Hepatic stellate cell (primary cell): ENCODE measurements around the gene RABL3.
"Not testable (repeated sequence)": the region's sequence is repeated elsewhere in the genome, so short reads cannot be mapped to it uniquely, and the experiment has no call there.

ENCODE experiments used
- DNase-seq: peaks from one replicate; pipeline ENCODE4 v3.0.0; 2011; ENCODE audit warnings: low spot score

The RABL3 gene

GRCh38 chr3:120642368-120642948 is 99.9 kb downstream of the RABL3 start:
- no peak for DNase-seq

- DNase-seq = no peak
These were observed 100.5 kb downstream of the RABL3 start for GRCh38 chr3:120641696-120642246.

- no peak for DNase-seq
These were observed 102.1 kb downstream of the RABL3 start for GRCh38 chr3:120640231-120640630.

- DNase-seq = not testable (repeated sequence)
These were observed 103.5 kb downstream of the RABL3 start for GRCh38 chr3:120638820-120639219.

- no peak for DNase-seq
These were observed 104.3 kb downstream of the RABL3 start for GRCh38 chr3:120637851-120638559.

GRCh38 chr3:120636795-120637401 is 105.4 kb downstream of the RABL3 start:
- no peak for DNase-seq
